ENCODE results near the gene HTD2. TPM values are rescaled to one million over a fixed set of nuclear protein-coding genes. Genes with fewer than 3 reads are reported as not detected.
A peak's percentile ranks its signal among the peaks of the same experiment; 100 is the strongest.

The HTD2 gene
- total and polyA plus RNA-seq, 2 donors (not counting 3 experiments of a cell fraction or from before 2014, with no cell fraction given): 8.2 to 10.3 TPM

- BruUV-seq (replicated peaks): no TSS peak
- ChIA-PET POLR2A (no interaction called here), CTCF (interaction anchor here (0.9 to 7.2 kb wide), 7 partner anchors 10 to 94 kb away, joined by 3 to 44 read pairs (median 4); no protein-coding TSS in a partner anchor)
- dilution Hi-C loops (cut with MboI; ENCODE audit: extremely low pct_ligation_motif_present, low sequenced_read_pairs): no loop called here
- FAIRE-seq (peak; percentile 26), DNase-seq (ENCODE audit: low read depth, low spot score) (no peak)
- Histone ChIP-seq H3K79me2 (ENCODE audit: control insufficient read depth, insufficient read depth, low read length) (no peaks in the 10 kb centered on the region), H3K4me3 (replicated peaks in 1 of 3; ENCODE audit: insufficient read depth in 1 of 3, low read depth in 1 of 3, low read length in 3 of 3) (no peak overlapping the region), H3K4me2 (ENCODE audit: insufficient read depth, low read length) (peak overlapping the region; percentile 37), H3K27ac (ENCODE audit: insufficient read depth, low read depth, low read length) (peak overlapping the region; percentile 14), H3K9ac (replicated peaks; ENCODE audit: extremely low read depth, insufficient read depth, low read length) (peak overlapping the region; percentile 25), H4K20me1 (replicated peaks; ENCODE audit: control insufficient read depth, extremely low read depth, insufficient read depth, low read length) (no peaks in the 10 kb centered on the region), H3K27me3 (ENCODE audit: control insufficient read depth in 2 of 2, insufficient read depth in 2 of 2, low read length in 2 of 2) (no peaks in the 10 kb centered on the region), H3K9me1 (replicated peaks; ENCODE audit: control insufficient read depth, extremely low read depth, insufficient read depth, low read length) (no peaks in the 10 kb centered on the region), H3K9me3 (replicated peaks; ENCODE audit: control insufficient read depth, insufficient read depth, low read length) (no peaks in the 10 kb centered on the region), H2AFZ (ENCODE audit: low read depth, low read length) (no peak overlapping the region), H3K4me1 (ENCODE audit: control insufficient read depth, extremely low read depth, insufficient read depth, low read length) (peaks cover 19% of the 10 kb centered on the region), H3K36me3 (ENCODE audit: control insufficient read depth in 2 of 2, extremely low read depth in 1 of 2, insufficient read depth in 2 of 2, low read length in 2 of 2) (peaks cover 2 to 3% of the 10 kb centered on the region in 2 experiments)
- TF ChIP-seq JUN (IDR thresholded peaks at IDR 0.05; ENCODE audit: borderline replicate concordance, insufficient read depth, insufficient read length, low read depth) (no peak), MAX (IDR thresholded peaks at IDR 0.05; ENCODE audit: insufficient read depth, insufficient read length) (no peak), FOS (IDR thresholded peaks at IDR 0.05; ENCODE audit: borderline replicate concordance, insufficient read depth, low read length) (no peak), GATA2 (IDR thresholded peaks at IDR 0.05; ENCODE audit: insufficient read depth, insufficient read length, low read depth, low read length) (no peak), EZH2 (IDR thresholded peaks at IDR 0.05; ENCODE audit: borderline replicate concordance, low read depth, low read length, severe bottlenecking) (no peak), POLR2AphosphoS5 (IDR thresholded peaks at IDR 0.05; ENCODE audit: insufficient read depth, low read depth, low read length) (no peak), POLR2A (IDR thresholded peaks at IDR 0.05; ENCODE audit: low read depth, low read length) (no peak)
- intact Hi-C loops (cut with micrococcal nuclease): loop anchor here (1.0 to 2.0 kb wide), 2 partner anchors 9 to 305 kb away; partner anchors contain the start of gene PXK
Measured at GRCh38 chr3:58323529-58324390, 17.4 kb downstream of the HTD2 start.

Data from endothelial cell of umbilical vein (primary cell).